ENCODE measurements around the gene UBE2QL1.

- TF ChIP-seq CTCF (IDR thresholded peaks at IDR 0.05) (no peak), EZH2 (IDR thresholded peaks at IDR 0.05; ENCODE audit: borderline replicate concordance, insufficient read depth, low read depth, low read length, poor library complexity, severe bottlenecking) (no peak)
Measured at GRCh38 chr5:6542421-6543345, 94.0 kb downstream of the UBE2QL1 start.
